ENCODE measurements around the gene CCSAP.

- TF ChIP-seq POLR2A (IDR thresholded peaks at IDR 0.05; ENCODE audit: low read length): no peak
- no peak for TF ChIP-seq GATA1 (IDR thresholded peaks at IDR 0.05; ENCODE audit: low read depth, low read length)
These were observed 27.8 kb upstream of the CCSAP start for GRCh38 chr1:229370601-229371021.

Data from erythroblast (primary cell).